Neutrophil (primary cell): ENCODE data around the gene SLC39A6.
"Not testable (repeated sequence)": the region's sequence is repeated elsewhere in the genome, so short reads cannot be mapped to it uniquely, and the experiment has no call there.

Experiments used
- H3K27ac ChIP-seq: fragments of 200-600 bp; sonication (generic); 2 replicates; pipeline ENCODE4 v1.5.1; 2016; ENCODE audit warnings: mild to moderate bottlenecking, moderate library complexity
- H3K27me3 ChIP-seq: fragments of 200-600 bp; sonication (generic); 2 replicates; pipeline ENCODE4 v1.6.0; 2016; ENCODE audit warnings: mild to moderate bottlenecking
- H3K36me3 ChIP-seq: fragments of 200-600 bp; sonication (generic); 2 replicates; pipeline ENCODE4 v1.5.1; 2017
- H3K4me1 ChIP-seq, 2 experiments: fragments of 200-600 bp in 1 of 2; sonication (generic) in 1 of 2; 1 replicate in 1 of 2; 2 replicates in 1 of 2; pipeline versions ENCODE4 v1.5.1 to v1.6.1; 2013 to 2016; ENCODE audit warnings: low read depth in 1 of 2, low read length in 1 of 2, mild to moderate bottlenecking in 1 of 2, moderate library complexity in 1 of 2; ENCODE audit not compliant: control insufficient read depth in 1 of 2, insufficient read depth in 1 of 2
- H3K4me3 ChIP-seq, 2 experiments: fragments of 200-600 bp in 1 of 2; sonication (generic) in 1 of 2; 1 replicate in 1 of 2; 2 replicates in 1 of 2; pipeline ENCODE4 v1.5.1; 2013 to 2016; ENCODE audit warnings: low read depth in 1 of 2, low read length in 1 of 2, mild to moderate bottlenecking in 1 of 2, moderate library complexity in 1 of 2
- H3K9me3 ChIP-seq: fragments of 200-600 bp; sonication (generic); 2 replicates; pipeline ENCODE4 v1.5.1; 2016
- CTCF ChIP-seq: fragments of 200-600 bp; sonication (generic); IDR thresholded peaks from 2 replicates; pipeline ENCODE4 v1.5.1; 2016; ENCODE audit warnings: antibody characterized with exemption

SLC39A6 gene

GRCh38 chr18:36120297-36120696, 8.8 kb downstream of the SLC39A6 start:
- TF ChIP-seq CTCF = no peak
- Histone ChIP-seq H3K27me3 (no peaks in the 10 kb centered on the region), H3K9me3 (no peaks in the 10 kb centered on the region), H3K4me3 (no peak overlapping the region), H3K27ac (no peak overlapping the region), H3K36me3 (peaks cover 13% of the 10 kb centered on the region), H3K4me1 (no peaks in the 10 kb centered on the region)

- H3K27me3 ChIP-seq, H3K27ac ChIP-seq, H3K9me3 ChIP-seq, H3K4me1 ChIP-seq, H3K4me3 ChIP-seq: not testable (repeated sequence)
- peaks cover 26% of the 10 kb centered on the region for H3K36me3 ChIP-seq
Observed at GRCh38 chr18:36116771-36117170, 12.4 kb downstream of the SLC39A6 start.

DNA sequence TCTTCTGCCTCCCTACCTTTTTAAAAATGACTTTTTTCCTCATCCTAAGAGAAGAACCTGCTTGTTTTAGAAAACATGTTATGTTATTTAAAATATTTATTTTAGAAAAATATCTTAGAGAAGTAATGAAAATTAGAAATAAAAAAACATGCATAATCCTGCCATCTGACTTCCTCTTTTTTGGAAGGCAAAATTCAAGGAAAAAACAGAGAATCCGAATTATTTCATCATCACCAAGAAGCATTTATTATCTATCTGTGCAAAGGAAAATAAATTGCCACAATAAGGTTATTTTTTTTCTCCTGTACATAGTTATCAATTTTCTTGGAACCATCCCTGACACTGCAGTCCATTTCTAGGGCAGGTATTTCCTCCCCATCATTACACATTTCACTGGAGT, 14.4 kb downstream of the SLC39A6 start:
- no peaks in the 10 kb centered on the region for H3K4me1 ChIP-seq
- no peak for TF ChIP-seq CTCF
- no peak overlapping the region for H3K27ac ChIP-seq
- H3K9me3 ChIP-seq = no peaks in the 10 kb centered on the region
- peaks cover 21% of the 10 kb centered on the region for H3K36me3 ChIP-seq
- H3K27me3 ChIP-seq = no peaks in the 10 kb centered on the region
- H3K4me3 ChIP-seq = no peak overlapping the region

GRCh38 chr18:36114251-36114650, 14.9 kb downstream of the SLC39A6 start:
- H3K4me1 ChIP-seq = no peaks in the 10 kb centered on the region
- H3K27ac ChIP-seq = no peak overlapping the region
- no peaks in the 10 kb centered on the region for H3K9me3 ChIP-seq
- H3K36me3 ChIP-seq = peaks cover 21% of the 10 kb centered on the region
- H3K27me3 ChIP-seq = no peaks in the 10 kb centered on the region
- no peak for TF ChIP-seq CTCF
- no peak overlapping the region for H3K4me3 ChIP-seq

DNA sequence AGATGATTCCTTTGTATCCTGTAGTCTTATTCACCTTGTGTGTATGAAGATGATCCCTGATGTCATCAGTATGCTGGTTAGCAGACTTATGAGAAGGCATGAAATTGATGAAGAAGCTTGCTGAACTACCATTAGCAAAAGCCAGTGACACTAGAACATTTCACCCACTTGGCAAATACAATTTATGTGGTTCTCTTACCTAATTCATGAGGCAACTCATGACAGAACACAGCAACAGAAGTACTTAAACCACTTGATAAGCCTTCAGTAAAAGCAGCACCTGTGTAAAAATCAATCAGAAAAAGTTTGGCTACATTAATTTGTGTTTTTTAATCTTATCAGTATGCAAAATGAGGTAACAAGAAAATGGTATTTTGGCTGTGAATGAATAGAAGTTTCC, 16.8 kb downstream of the SLC39A6 start:
- no peaks in the 10 kb centered on the region for H3K4me1 ChIP-seq
- no peaks in the 10 kb centered on the region for H3K9me3 ChIP-seq
- no peak for TF ChIP-seq CTCF
- H3K36me3 ChIP-seq = peaks cover 21% of the 10 kb centered on the region
- no peak overlapping the region for H3K4me3 ChIP-seq
- no peaks in the 10 kb centered on the region for H3K27me3 ChIP-seq
- no peak overlapping the region for H3K27ac ChIP-seq

DNA sequence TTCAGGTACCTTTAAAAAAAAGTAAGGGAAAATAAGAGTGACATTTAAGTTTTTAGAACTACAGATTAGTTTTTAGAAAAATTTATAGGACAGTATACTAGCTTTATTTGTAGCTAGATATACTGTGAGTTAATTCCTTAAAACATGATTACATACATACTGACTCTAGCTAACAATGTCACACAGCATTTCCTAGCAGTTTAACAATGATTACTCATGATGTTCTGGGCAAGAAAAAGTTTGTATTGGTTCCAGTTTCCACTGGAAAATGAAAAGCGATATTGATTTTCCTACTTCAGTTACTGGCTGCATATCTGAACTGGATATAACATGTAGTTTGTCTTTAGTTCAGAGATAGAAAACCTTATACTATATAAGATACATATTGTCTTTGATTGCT, 19.4 kb downstream of the SLC39A6 start:
- H3K4me1 ChIP-seq = no peaks in the 10 kb centered on the region
- H3K27me3 ChIP-seq = no peaks in the 10 kb centered on the region
- H3K9me3 ChIP-seq = no peaks in the 10 kb centered on the region
- H3K36me3 ChIP-seq = peaks cover 21% of the 10 kb centered on the region
- no peak overlapping the region for H3K4me3 ChIP-seq
- no peak overlapping the region for H3K27ac ChIP-seq
- no peak for TF ChIP-seq CTCF
